H1 (cell line): ENCODE results near the gene STYK1. TPM values are rescaled to one million over a fixed set of nuclear protein-coding genes. Genes with fewer than 3 reads are reported as not detected.

Experiments
- CTCF ChIA-PET: fragments of 300-600 bp; sonication (Branson Sonifier 250); formaldehyde crosslinking; loops from one replicate; lab custom pipeline; 2021; ENCODE audit not compliant: partially characterized antibody; lab: Charles Lee
- POLR2A ChIA-PET: fragments of 300-600 bp; sonication (Branson Sonifier 250); formaldehyde crosslinking; loops from one replicate; lab custom pipeline; 2021; ENCODE audit warnings: inconsistent platforms; ENCODE audit not compliant: partially characterized antibody; lab: Charles Lee
- DNase-seq, 2 experiments: peaks; one replicate each; pipeline versions ENCODE4 v3.0.0 to v3.0.0-alpha.2; 2010 to 2022; ENCODE audit warnings: low spot score in 2 of 2, low read depth in 1 of 2, mixed read lengths in 1 of 2
- FAIRE-seq: peaks from 2 replicates; lab custom pipeline; 2011; peaks lifted over from hg19 to GRCh38; lab: Jason Lieb, UNC
- H2AFZ ChIP-seq: 2 replicates; pipeline ENCODE4 v1.8.1; 2012; ENCODE audit warnings: low read length, inconsistent platforms
- H2AK5ac ChIP-seq: 2 replicates; pipeline ENCODE4 v1.6.1; 2013; ENCODE audit warnings: low read depth, low read length
- H2BK120ac ChIP-seq: replicated peaks from 2 replicates; pipeline ENCODE3; 2013; ENCODE audit warnings: low read depth, low read length, inconsistent platforms
- H2BK12ac ChIP-seq: 2 replicates; pipeline ENCODE4 v1.6.1; 2013; ENCODE audit warnings: low read depth, low read length
- H2BK15ac ChIP-seq: 2 replicates; pipeline ENCODE4 v1.6.1; 2013; ENCODE audit warnings: low read length
- H2BK20ac ChIP-seq: 2 replicates; pipeline ENCODE4 v1.6.1; 2013; ENCODE audit warnings: low read length
- H2BK5ac ChIP-seq: 2 replicates; pipeline ENCODE4 v1.6.1; 2013; ENCODE audit warnings: low read depth, low read length
- H3K14ac ChIP-seq: 2 replicates; pipeline ENCODE4 v1.6.1; 2013; ENCODE audit warnings: inconsistent platforms; ENCODE audit not compliant: insufficient read length
- H3K18ac ChIP-seq: 2 replicates; pipeline ENCODE4 v1.6.1; 2013; ENCODE audit warnings: low read length; ENCODE audit errors: extremely low read depth
- H3K23ac ChIP-seq: 2 replicates; pipeline ENCODE4 v1.6.1; 2013; ENCODE audit warnings: inconsistent platforms; ENCODE audit not compliant: insufficient read length
- H3K23me2 ChIP-seq: 2 replicates; pipeline ENCODE4 v1.6.1; 2013; ENCODE audit warnings: low read depth, low read length
- H3K27ac ChIP-seq: 2 replicates; pipeline ENCODE4 v1.6.1; 2011; ENCODE audit warnings: low read depth, low read length, inconsistent platforms
- H3K27me3 ChIP-seq, 4 experiments: replicated peaks in 1 of 4; 1 replicate in 1 of 4; 2 replicates in 3 of 4; pipeline versions ENCODE4 v1.6.1 to v1.8.1; 2011 to 2013; ENCODE audit warnings: low read length in 3 of 4, mild to moderate bottlenecking in 3 of 4, inconsistent platforms in 2 of 4, mixed read lengths in 2 of 4, moderate library complexity in 1 of 4; ENCODE audit not compliant: control insufficient read depth in 3 of 4, insufficient read depth in 3 of 4; ENCODE audit errors: extremely low read depth in 1 of 4
- H3K36me3 ChIP-seq, 4 experiments: 2 replicates each; pipeline versions ENCODE4 v1.6.1 to v1.8.1; 2011 to 2013; ENCODE audit warnings: mild to moderate bottlenecking in 4 of 4, low read length in 3 of 4, moderate library complexity in 2 of 4, control low read depth in 1 of 4, inconsistent platforms in 1 of 4; ENCODE audit not compliant: insufficient read depth in 4 of 4, control insufficient read depth in 2 of 4
- H3K4ac ChIP-seq: replicated peaks from 2 replicates; pipeline ENCODE3; 2013; ENCODE audit warnings: low read length, low read depth, mixed read lengths, inconsistent platforms; ENCODE audit not compliant: insufficient read length
- H3K4me1 ChIP-seq, 4 experiments: replicated peaks in 1 of 4; 1 replicate in 1 of 4; 2 replicates in 3 of 4; pipeline versions ENCODE4 v1.6.1 to v1.8.1; 2011 to 2013; ENCODE audit warnings: low read length in 3 of 4, inconsistent platforms in 2 of 4, mixed read lengths in 1 of 4; ENCODE audit not compliant: insufficient read depth in 4 of 4, control insufficient read depth in 3 of 4
- H3K4me2 ChIP-seq, 2 experiments: 2 replicates each; pipeline versions ENCODE4 v1.6.1 to v1.8.1; 2011 to 2013; ENCODE audit warnings: low read depth in 2 of 2, low read length in 2 of 2, control low read depth in 1 of 2, inconsistent platforms in 1 of 2, mild to moderate bottlenecking in 1 of 2; ENCODE audit not compliant: insufficient read depth in 1 of 2
- H3K4me3 ChIP-seq, 4 experiments: fragments of 200-600, 300-600 bp in 1 of 4; sonication (generic), shearing (Covaris generic), sonication (Bioruptor Twin) in 1 of 4; 2 replicates each; pipeline versions ENCODE4 v1.5.1 to v1.8.1; 2011 to 2016; ENCODE audit warnings: low read length in 4 of 4, low read depth in 3 of 4, control low read depth in 2 of 4, inconsistent platforms in 2 of 4, mild to moderate bottlenecking in 2 of 4, mixed read lengths in 1 of 4, moderate library complexity in 1 of 4; ENCODE audit not compliant: insufficient read depth in 2 of 4; ENCODE audit errors: extremely low read depth in 1 of 4
- H3K56ac ChIP-seq: replicated peaks from 2 replicates; pipeline ENCODE3; 2013; ENCODE audit warnings: low read depth, mild to moderate bottlenecking, mixed read lengths, low read length, inconsistent platforms; ENCODE audit not compliant: insufficient read length
- H3K79me1 ChIP-seq: 2 replicates; pipeline ENCODE4 v1.6.1; 2013; ENCODE audit warnings: low read depth, low read length, control low read depth
- H3K79me2 ChIP-seq, 2 experiments: 2 replicates each; pipeline versions ENCODE4 v1.6.1 to v1.8.1; 2012 to 2013; ENCODE audit warnings: low read length in 2 of 2, mild to moderate bottlenecking in 2 of 2, inconsistent platforms in 1 of 2; ENCODE audit not compliant: insufficient read depth in 2 of 2, control insufficient read depth in 1 of 2
- H3K9ac ChIP-seq, 4 experiments: replicated peaks in 1 of 4; 1 replicate in 1 of 4; 2 replicates in 3 of 4; pipeline versions ENCODE4 v1.6.1 to v1.8.1; 2011 to 2013; ENCODE audit warnings: low read depth in 3 of 4, low read length in 3 of 4, control low read depth in 2 of 4, mild to moderate bottlenecking in 2 of 4, moderate library complexity in 2 of 4, inconsistent platforms in 1 of 4; ENCODE audit errors: extremely low read depth in 1 of 4
- H3K9me3 ChIP-seq, 2 experiments: 2 replicates each; pipeline versions ENCODE4 v1.6.1 to v1.8.1; 2012 to 2013; ENCODE audit warnings: mild to moderate bottlenecking in 2 of 2, moderate library complexity in 2 of 2, control low read depth in 1 of 2, inconsistent platforms in 1 of 2, low read depth in 1 of 2, low read length in 1 of 2, mixed read lengths in 1 of 2; ENCODE audit not compliant: insufficient read depth in 2 of 2
- H4K20me1 ChIP-seq, 2 experiments: replicated peaks in 1 of 2; 2 replicates each; pipeline versions ENCODE3 to v1.8.1; 2011 to 2013; ENCODE audit warnings: inconsistent platforms in 2 of 2, low read length in 2 of 2, mild to moderate bottlenecking in 1 of 2; ENCODE audit not compliant: insufficient read depth in 2 of 2, control insufficient read depth in 1 of 2
- H4K5ac ChIP-seq: 2 replicates; pipeline ENCODE4 v1.6.1; 2013; ENCODE audit warnings: low read length, low read depth, mixed read lengths, inconsistent platforms; ENCODE audit not compliant: insufficient read length
- H4K8ac ChIP-seq: 2 replicates; pipeline ENCODE4 v1.8.0; 2013; ENCODE audit warnings: mild to moderate bottlenecking, moderate library complexity, low read length, inconsistent platforms; ENCODE audit not compliant: insufficient read depth; ENCODE audit errors: extremely low read depth
- H4K91ac ChIP-seq: replicated peaks from 2 replicates; pipeline ENCODE3; 2013; ENCODE audit warnings: low read length, mixed read lengths, inconsistent platforms; ENCODE audit not compliant: insufficient read length
- CHD1 ChIP-seq: IDR thresholded peaks from 2 replicates; pipeline ENCODE4 v1.6.1; 2012; ENCODE audit warnings: low read depth, low read length, improper control_type of control experiment
- JUND ChIP-seq: IDR thresholded peaks from 2 replicates; pipeline ENCODE4 v1.6.1; 2011; ENCODE audit warnings: mild to moderate bottlenecking, improper control_type of control experiment, low read length
- WGBS, 2 experiments: shearing (Covaris generic) in 1 of 2; methylation state at CpG; one replicate each; pipeline versions ENCODE4 v1.1.6 to v1.1.7; 2013 to 2015; ENCODE audit warnings: low lambda C conversion rate in 2 of 2, mixed read lengths in 2 of 2, inconsistent platforms in 1 of 2, low coverage in 1 of 2, missing lambda C conversion rate in 1 of 2; ENCODE audit not compliant: insufficient replicate concordance in 2 of 2, insufficient coverage in 1 of 2, insufficient read length in 1 of 2; ENCODE audit errors: extremely low coverage in 1 of 2, missing lambda C conversion rate in 1 of 2; 5-methylcytosine and 5-hydroxymethylcytosine counted together
- polyA plus RNA-seq, 7 experiments: library from polyadenylated mRNA; depleted of rRNA in 3 of 7; stranded (reverse) in 5 of 7; unstranded in 2 of 7; fragments of >200 nt in 5 of 7; fragments of 200-250 nt in 2 of 7; gene quantifications; 1 replicate in 5 of 7; 2 replicates in 1 of 7; 4 replicates in 1 of 7; pipeline versions ENCODE4 v1.2.1 to v1.2.3, GENCODE V29; 2011 to 2013; ENCODE audit warnings: missing spikeins in 2 of 7, mixed read lengths in 2 of 7
- total RNA-seq: library from RNA; stranded (reverse); fragmentation: NEBNext Ultra II Directional; extraction: Animal tissue kit (Norgen Biotek cat#: 25700); gene quantifications from 2 replicates; pipeline ENCODE4 v1.2.1, GENCODE V29; 2021
- TF ChIP-seq, protein P1 (sequence below): IDR thresholded peaks from 2 replicates; pipeline ENCODE4 v1.6.1; 2012; ENCODE audit warnings: inconsistent platforms

The STYK1 gene
- total and polyA plus RNA-seq, 2 of the 8 experiments (the other 6 are each of a cell fraction or from before 2014, with no cell fraction given), result 0.38 to 1.1 TPM

DNA sequence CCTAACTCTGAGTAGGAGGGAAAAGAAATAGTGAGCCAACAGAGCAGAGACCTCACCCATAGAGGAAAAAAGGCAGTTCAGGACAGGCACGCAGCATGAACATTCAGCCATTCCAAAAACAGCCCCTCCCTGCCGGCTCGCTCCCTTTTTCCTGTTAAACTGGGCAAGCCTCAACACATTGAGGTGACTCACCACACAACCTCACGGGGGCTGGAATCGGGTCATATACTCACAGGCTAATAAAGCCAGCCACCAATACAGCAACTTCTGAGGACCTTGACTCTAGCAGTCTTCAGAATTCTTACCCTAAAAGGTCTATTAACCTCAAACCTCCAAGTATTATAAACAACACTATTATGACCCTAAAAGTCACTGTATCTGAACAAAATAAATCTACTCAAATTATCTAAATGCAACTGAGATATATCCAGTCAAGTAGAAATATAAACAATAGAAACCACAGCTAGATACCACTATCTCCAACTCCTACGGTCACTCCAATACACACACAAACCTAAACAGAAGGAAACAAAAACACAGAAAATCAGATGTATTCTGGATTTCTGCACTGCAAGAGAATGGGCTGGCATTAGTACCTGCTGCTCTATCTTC, 43.0 kb upstream of the STYK1 start:
- Histone ChIP-seq H3K18ac (no peak overlapping the region), H4K8ac (peak overlapping the region; percentile 28; the same call in 1 of the 2 replicates), H3K9ac (no peak overlapping the region), H2AK5ac (no peak overlapping the region), H3K79me2 (peaks cover 23 to 78% of the 10 kb centered on the region in 2 experiments), H4K5ac (no peak overlapping the region), H2BK120ac (no peak overlapping the region), H2BK15ac (no peak overlapping the region), H3K36me3 (peaks cover 10 to 53% (median 40%) of the 10 kb centered on the region in 4 experiments), H2BK20ac (no peak overlapping the region), H3K23ac (no peak overlapping the region), H3K56ac (no peak overlapping the region), H3K4me3 (0 out of 8 replicates have a peak overlapping the region, but pooled peaks of 1 of the 4 experiments have one; percentile 0), H3K79me1 (no peaks in the 10 kb centered on the region; the same call in 1 of the 2 replicates), H3K14ac (no peak overlapping the region), H2AFZ (no peak overlapping the region), H3K27me3 (no peaks in the 10 kb centered on the region), H3K4me1 (peaks cover 7 to 24% (median 10%) of the 10 kb centered on the region in 4 experiments; a peak in 6 of 7 replicates), H2BK12ac (no peak overlapping the region), H3K27ac (no peak overlapping the region; the same call in 1 of the 2 replicates), H3K4ac (no peak overlapping the region), H3K4me2 (peak overlapping the region; percentile 5 to 13; a peak in 2 of 4 replicates), H4K20me1 (peaks cover 4 to 8% of the 10 kb centered on the region in 2 experiments), H3K9me3 (no peaks in the 10 kb centered on the region), H2BK5ac (no peak overlapping the region; the same call in 1 of the 2 replicates), H3K23me2 (peaks cover 2% of the 10 kb centered on the region), H4K91ac (no peak overlapping the region)
- POLR2A ChIA-PET, result interaction anchor here (0.9 to 1.9 kb wide), 4 partner anchors 8 to 455 kb away, joined by 3 to 10 read pairs (median 4); no protein-coding TSS in a partner anchor
- CTCF ChIA-PET, result interaction anchor here (0.9 to 1.6 kb wide), 6 partner anchors 9 to 1988 kb away, joined by 3 to 4 read pairs (median 3); no protein-coding TSS in a partner anchor
- WGBS, 2 experiments, result 62% methylated on average over 6 of the region's 6 CpGs; no CpG with 5 or more reads in 1 of the 2 experiments
- TF ChIP-seq CHD1 (no peak), JUND (peak; percentile 74; the same call in 1 of the 2 replicates)
- TF ChIP-seq, protein P1, sequence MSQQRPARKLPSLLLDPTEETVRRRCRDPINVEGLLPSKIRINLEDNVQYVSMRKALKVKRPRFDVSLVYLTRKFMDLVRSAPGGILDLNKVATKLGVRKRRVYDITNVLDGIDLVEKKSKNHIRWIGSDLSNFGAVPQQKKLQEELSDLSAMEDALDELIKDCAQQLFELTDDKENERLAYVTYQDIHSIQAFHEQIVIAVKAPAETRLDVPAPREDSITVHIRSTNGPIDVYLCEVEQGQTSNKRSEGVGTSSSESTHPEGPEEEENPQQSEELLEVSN, result no peak
- DNase-seq, result no peak
- FAIRE-seq, result no peak
